GM21390 (cell line): ENCODE data around the gene EPO.
"Not testable (repeated sequence)": the region's sequence is repeated elsewhere in the genome, so short reads cannot be mapped to it uniquely, and the experiment has no call there.

Experiments
- ATAC-seq: cut with Tn5 transposase; IDR thresholded peaks from one replicate; pipeline ENCODE4 v1.9.1; 2021; ENCODE audit not compliant: unreplicated experiment

EPO gene

DNA sequence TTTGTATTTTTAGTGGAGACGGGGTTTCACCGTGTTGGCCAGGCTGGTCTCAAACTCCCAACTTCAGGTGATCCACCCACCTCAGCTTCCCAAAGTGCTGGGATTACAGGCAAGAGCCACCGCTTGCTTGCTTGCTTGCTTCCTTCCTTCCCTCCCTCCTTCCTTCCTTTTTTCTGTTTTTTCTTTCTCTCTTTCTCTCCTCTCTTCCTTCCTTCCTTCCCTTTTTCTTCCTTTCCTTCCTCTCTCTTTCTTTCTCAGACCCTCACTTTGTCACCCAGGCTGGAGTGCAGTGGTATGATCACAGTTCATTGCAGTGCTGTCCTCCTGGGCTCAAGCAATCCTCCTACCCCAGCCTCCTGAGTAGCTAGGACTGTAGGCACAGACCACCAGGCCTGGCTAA, 19.2 kb upstream of the EPO start:
- ATAC-seq: not testable (repeated sequence)

DNA sequence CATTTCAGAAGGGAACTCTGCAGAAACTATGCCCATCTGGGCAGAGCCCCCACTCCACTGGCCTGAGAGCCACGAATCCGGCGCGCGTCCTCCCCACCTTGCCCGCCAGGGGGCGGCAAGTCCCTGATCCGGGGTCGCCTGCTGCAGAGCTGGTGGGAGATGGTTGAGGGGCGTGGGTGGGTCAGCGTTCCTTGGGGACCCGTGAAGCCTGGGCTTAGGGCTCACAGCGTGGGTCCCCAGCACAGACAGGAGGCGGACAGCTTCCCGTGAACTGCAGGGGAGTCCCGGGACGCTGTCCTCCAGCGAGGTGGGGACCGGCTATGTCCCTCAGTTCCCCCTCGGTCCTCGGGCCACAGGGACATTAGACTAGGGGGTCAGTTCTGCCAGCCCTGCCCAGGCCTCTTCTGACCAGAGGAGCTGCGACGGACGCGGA, 14.9 kb upstream of the EPO start:
- peak; percentile 54 for ATAC-seq

DNA sequence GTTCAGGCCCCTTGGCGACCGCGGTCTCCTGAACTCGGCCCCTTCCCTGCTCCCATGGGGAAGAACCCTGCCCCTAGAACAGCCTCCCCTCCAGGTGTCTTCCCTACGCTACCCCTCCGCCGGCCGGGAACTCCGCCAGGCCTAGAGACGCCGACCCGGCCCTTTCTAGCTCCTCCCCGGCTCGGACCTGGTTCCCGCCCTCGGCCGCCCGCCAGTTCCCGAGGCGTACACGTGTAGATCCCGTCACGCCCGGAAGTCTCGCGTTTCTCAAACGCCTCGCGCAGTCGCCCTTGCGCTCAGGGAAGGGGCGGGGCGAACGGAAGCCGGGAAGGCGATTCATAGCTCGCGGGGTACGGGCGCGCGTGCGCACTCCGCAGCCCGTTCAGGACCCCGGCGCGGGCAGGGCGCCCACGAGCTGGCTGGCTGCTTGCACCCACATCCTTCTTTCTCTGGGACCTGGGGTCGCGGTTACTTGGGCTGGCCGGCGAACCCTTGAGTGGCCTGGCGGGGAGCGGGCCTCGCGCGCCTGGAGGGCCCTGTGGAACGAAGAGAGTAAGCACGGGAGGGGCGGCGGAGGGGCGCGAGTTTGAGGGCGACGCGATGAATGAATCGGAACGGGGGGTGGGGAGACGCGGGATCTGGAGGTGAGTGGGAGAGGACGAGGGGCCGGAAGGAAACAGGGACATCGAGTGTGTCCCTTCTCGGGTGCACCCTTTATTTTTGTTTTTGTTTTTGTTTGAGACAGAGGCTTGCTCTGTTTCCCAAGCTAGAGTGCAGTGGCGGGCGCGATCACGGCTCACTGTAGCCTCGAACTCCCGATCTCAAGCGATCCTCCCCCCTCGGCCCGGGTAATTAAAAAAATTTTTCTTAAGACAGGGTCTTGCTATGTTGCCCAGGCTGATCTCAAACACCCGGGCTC, 14.3 kb upstream of the EPO start, which contains the start of gene POP7:
TSS of gene POP7 (plus strand) at position 369 of the 919 bp plus-strand sequence. CDS start 710 bp downstream, outside the sequence.
- peak; percentile 88 for ATAC-seq

DNA sequence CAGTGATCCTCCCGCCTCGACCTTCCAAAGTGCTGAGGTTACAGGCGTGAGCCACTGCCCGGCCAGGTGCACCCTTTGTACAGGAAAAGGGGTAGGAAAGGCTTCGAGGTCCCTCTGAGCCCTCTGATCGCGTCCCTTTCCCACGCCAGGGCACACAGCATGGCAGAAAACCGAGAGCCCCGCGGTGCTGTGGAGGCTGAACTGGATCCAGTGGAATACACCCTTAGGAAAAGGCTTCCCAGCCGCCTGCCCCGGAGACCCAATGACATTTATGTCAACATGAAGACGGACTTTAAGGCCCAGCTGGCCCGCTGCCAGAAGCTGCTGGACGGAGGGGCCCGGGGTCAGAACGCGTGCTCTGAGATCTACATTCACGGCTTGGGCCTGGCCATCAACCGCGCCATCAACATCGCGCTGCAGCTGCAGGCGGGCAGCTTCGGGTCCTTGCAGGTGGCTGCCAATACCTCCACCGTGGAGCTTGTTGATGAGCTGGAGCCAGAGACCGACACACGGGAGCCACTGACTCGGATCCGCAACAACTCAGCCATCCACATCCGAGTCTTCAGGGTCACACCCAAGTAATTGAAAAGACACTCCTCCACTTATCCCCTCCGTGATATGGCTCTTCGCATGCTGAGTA, 13.5 kb upstream of the EPO start:
- no peak for ATAC-seq

DNA sequence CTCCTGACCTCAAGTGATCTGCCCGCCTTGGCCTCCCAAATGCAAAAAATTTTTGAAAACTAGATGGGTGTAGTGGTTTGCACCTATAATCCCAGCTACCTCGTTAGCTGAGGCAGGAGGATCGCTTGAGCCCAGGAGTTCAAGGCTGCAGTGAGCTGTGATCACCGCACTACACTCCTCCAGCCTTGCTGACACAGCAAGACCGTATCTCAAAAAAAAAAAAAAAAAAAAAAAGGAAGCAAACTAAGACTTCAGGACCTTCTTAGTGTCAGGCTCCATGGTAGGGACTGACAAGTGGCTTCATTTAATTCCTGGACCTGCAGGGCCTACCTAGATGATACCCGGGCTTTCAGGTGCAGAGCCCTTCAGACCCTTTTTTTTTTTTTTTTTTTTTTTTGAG, 11.9 kb upstream of the EPO start:
- ATAC-seq: no peak

DNA sequence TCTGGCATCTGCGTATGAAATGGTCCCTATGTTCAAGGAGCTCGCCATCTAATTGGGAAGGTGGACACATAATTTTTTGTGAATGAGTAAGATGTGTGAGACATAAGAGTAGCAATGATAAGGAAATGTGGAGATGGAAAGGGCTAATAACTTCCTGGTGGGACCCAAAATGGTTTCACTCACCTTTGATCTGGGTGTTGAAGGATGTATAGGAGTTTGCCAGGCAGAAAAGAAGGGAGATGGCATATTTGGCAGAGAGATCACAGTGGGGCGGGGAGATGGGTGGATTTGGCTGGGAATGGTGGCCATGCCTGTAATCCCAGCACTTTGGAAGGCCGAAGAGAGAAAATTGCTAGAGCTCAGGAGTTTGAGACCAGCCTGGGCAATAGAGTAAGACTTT, 9.8 kb upstream of the EPO start:
- ATAC-seq: no peak

DNA sequence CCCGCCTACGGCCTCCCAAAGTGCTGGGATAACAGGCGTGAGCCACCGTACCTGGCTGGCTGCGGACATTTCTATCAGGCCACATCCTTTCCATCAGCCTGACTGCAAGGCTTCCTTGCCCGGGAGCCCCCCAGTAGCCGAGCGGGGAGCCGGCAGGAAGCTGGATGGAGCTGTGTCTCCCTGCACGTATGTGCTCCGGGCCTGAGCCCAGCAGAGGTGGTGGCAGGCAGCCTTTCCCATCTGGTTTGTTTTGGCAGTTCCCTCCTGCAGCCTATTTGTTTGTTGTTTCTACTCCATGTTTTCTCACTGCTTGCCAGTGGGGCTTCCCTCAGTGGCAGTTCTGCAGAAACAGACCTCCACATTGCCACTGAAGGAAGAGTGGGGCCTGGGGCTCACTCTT, 8.9 kb upstream of the EPO start:
- no peak for ATAC-seq

DNA sequence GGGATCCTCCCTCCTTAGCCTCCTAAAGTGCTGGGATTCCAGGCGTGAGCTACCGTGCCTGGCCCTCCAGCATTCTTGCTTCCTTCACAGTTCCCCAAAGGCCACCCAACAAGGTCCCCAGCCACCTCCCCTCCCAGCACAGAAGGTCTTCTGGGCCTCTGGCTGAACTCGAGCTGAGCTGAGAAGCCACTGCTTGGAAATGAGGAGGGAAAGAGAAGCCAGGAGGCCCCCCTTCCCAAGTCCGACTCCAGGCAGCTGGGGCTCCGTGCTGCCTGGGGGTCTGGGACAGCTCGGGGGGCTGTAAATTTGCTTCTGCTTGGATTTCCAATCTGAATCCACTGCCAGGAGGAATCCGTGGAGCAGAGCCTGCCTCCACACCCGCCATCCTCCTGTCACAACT, 5.5 kb upstream of the EPO start:
- no peak for ATAC-seq

DNA sequence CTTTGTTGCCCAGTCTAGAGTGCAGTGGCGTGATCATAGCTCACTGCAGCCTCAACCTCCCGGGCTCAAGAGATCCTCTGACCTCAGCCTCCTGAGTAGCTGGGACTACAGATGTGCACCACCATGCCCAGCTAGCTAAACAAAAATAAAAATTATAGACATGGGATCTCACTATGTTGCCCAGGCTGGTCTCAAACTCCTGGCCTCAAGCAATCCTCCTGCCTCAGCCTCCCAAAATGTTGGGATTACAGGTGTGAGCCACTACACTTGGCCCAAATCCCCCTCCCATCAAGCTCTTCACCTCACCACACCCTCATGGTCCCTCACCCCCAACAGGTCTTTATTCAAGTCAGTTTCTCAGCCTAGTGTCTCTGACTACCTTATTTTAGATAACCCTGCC, 3.2 kb upstream of the EPO start:
- not testable (repeated sequence) for ATAC-seq

DNA sequence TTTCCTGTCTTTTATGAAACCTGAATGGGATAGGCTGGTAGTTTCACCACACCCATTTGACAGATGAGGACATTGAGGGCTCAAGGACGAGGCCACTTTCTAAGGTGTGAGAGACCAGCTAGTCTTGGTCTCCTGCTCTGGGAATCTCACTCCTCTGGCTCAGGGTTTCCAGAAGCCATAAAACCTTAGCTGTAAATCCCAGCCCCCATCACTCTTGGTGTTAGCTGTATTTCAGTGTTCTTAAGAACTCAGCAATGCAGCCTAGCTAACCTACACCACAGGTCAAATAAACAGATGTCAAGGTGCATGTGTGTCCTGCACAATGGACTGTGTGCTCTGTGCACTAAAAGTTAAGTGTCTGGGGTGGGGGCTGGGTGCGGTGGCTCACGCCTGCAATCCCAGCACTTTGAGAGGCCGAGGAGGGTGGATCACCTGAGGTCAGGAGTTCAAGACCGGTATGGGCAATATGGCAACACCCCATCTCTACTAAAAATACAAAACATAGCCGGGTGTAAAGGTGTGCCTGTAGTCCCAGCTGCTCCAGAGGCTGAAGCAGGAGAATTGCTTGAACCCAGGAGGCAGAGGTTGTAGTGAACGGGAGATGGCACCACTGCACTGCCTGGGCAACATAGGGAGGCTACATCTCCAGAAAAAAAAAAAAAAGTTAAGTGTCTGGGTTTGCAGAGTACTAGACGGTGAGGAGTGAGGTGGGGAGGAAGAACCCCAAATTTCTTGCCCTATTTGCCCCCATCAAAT, 567 bp upstream of the EPO start:
- ATAC-seq: no peak

DNA sequence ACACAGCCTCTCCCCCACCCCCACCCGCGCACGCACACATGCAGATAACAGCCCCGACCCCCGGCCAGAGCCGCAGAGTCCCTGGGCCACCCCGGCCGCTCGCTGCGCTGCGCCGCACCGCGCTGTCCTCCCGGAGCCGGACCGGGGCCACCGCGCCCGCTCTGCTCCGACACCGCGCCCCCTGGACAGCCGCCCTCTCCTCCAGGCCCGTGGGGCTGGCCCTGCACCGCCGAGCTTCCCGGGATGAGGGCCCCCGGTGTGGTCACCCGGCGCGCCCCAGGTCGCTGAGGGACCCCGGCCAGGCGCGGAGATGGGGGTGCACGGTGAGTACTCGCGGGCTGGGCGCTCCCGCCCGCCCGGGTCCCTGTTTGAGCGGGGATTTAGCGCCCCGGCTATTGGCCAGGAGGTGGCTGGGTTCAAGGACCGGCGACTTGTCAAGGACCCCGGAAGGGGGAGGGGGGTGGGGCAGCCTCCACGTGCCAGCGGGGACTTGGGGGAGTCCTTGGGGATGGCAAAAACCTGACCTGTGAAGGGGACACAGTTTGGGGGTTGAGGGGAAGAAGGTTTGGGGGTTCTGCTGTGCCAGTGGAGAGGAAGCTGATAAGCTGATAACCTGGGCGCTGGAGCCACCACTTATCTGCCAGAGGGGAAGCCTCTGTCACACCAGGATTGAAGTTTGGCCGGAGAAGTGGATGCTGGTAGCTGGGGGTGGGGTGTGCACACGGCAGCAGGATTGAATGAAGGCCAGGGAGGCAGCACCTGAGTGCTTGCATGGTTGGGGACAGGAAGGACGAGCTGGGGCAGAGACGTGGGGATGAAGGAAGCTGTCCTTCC, 620 bp downstream of the EPO start:
- ATAC-seq: no peak

DNA sequence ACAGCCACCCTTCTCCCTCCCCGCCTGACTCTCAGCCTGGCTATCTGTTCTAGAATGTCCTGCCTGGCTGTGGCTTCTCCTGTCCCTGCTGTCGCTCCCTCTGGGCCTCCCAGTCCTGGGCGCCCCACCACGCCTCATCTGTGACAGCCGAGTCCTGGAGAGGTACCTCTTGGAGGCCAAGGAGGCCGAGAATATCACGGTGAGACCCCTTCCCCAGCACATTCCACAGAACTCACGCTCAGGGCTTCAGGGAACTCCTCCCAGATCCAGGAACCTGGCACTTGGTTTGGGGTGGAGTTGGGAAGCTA, 1.2 kb downstream of the EPO start:
- no peak for ATAC-seq

DNA sequence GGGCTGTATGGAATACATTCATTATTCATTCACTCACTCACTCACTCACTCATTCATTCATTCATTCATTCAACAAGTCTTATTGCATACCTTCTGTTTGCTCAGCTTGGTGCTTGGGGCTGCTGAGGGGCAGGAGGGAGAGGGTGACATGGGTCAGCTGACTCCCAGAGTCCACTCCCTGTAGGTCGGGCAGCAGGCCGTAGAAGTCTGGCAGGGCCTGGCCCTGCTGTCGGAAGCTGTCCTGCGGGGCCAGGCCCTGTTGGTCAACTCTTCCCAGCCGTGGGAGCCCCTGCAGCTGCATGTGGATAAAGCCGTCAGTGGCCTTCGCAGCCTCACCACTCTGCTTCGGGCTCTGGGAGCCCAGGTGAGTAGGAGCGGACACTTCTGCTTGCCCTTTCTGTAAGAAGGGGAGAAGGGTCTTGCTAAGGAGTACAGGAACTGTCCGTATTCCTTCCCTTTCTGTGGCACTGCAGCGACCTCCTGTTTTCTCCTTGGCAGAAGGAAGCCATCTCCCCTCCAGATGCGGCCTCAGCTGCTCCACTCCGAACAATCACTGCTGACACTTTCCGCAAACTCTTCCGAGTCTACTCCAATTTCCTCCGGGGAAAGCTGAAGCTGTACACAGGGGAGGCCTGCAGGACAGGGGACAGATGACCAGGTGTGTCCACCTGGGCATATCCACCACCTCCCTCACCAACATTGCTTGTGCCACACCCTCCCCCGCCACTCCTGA, 2.4 kb downstream of the EPO start:
- no peak for ATAC-seq

DNA sequence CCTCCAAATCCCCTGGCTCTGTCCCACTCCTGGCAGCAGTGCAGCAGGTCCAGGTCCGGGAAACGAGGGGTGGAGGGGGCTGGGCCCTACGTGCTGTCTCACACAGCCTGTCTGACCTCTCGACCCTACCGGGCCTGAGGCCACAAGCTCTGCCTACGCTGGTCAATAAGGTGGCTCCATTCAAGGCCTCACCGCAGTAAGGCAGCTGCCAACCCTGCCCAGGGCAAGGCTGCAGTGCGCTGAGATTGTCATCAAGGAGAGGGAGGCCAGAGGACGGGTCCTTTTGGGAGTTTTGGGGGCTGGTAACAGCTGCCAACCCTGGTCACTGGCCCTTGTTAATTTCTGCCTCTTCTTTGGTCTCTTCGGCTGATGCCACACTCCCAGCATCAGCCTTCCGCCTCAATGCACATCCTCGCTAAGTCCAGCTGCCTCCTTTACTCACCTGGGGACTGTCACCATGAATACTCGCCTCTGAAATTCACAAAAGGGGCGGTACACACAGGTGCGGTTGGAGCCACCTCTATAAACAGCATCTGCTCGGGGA, 3.5 kb downstream of the EPO start:
- no peak for ATAC-seq

DNA sequence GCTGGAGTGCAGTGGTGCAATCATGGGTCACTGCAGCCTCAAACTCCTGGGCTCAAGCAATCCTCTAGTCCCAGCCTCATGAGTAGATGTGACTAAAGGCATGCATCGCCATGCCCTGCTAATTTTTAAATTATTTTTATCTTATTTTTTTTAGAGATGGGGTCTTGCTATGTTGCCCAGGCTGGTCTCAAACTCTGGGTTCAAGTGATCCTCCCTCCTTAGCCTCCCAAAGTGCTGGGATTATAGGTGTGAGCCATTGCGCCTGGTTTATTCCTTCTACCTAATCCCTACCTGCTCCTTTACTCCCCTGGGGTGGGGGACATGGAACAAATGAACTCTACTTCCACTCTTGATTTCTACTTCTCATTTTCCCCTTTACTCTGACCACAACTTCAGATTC, 4.1 kb downstream of the EPO start:
- ATAC-seq: not testable (repeated sequence)

DNA sequence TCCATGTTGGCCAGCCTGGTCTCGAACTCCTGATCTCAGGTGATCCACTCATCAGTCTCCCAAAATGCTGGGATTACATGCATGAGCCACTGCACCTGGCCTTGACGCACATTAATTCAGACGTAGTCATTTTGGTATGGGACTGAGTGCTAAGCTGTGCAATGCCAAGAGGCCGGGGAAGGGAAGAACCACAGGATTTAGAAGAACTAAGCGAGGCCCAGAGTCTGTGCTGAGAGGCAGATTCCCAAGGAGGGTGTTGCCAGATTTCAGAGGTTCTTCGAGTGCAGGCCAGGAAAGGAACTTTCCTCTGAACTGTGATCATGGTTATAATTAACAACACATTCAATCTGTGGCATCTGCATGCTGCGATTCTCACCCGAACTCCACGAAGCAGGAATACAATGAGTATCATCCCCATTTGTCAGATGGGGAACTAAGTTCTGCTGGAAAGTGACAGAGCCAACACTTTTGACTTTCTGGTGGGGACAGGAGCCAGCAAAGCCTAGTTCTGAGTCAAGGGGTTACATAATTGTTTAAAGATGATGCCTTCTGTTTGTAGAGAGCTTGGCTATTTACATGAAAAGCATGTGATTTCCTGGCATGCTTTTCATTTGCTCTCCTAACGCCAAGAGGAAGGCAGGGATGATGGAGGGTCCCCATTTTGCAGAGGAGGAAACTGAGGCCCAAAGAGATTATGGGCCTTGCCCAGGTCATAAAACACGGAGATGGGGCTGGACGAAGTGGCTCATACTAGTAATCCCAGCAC, 6.9 kb downstream of the EPO start:
- ATAC-seq: no peak

DNA sequence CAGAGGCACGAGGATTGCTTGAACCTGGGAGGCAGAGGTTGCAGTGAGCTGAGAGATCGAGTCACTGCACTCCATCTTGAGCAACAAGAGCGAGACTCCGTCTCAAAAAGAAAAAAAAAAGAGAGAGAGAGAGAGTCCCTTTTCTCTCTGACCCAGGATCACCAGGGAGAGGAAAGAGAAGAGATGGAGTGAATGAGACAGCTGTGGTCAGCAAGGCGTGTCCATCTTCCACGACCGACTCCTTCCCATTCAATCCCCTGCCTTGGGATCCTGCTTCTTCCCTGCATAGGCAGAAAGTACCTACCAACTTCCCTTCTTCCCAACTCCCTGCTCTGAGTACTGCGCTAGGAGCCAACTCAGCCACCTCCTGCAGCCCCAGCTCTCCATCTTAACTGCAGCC, 7.9 kb downstream of the EPO start:
- no peak for ATAC-seq

DNA sequence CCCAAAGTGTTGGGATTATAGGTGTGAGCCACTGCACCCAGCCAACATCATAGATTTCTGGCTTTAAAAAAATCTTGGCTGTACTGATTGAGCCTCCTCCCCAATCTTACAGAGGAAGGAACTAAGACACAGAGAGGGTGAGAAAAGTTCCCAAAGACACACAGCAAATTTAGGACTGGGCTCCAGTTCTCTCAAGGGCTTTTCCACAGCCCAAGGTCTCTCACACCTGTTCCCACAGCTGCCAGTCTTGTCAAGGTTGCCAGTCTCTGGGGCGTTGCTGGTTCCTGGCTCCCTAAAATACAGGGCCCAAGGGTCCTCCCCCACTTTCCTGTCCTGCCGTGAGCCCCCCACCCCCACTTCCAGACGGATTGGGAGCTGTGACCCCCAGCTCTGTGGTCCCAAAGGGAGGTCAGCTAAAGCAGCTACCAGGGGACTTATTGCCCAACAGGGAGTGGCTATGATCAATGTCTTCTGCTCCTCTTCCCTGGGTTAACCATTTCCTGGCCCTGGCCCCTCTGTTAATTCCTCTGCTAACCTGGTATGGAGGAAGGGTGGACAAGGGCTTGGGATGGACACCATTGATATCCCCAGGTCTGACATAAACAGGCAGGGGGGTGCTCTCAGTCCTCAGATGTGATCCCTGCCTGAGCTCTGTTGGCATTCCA, 10.0 kb downstream of the EPO start:
- no peak for ATAC-seq
